ENCODE data around the gene NOM1.
A peak's percentile ranks its signal among the peaks of the same experiment; 100 is the strongest.

NOM1 gene

GRCh38 chr7:157005456-157006204, 56.1 kb downstream of the NOM1 start:
- no peak for DNase-seq (ENCODE audit: low read depth, low spot score)

GRCh38 chr7:157006205-157006747, 56.8 kb downstream of the NOM1 start:
- DNase-seq (ENCODE audit: low read depth, low spot score), result no peak

GRCh38 chr7:157006829-157007469, 57.4 kb downstream of the NOM1 start:
- no peak for DNase-seq (ENCODE audit: low read depth, low spot score)

DNA sequence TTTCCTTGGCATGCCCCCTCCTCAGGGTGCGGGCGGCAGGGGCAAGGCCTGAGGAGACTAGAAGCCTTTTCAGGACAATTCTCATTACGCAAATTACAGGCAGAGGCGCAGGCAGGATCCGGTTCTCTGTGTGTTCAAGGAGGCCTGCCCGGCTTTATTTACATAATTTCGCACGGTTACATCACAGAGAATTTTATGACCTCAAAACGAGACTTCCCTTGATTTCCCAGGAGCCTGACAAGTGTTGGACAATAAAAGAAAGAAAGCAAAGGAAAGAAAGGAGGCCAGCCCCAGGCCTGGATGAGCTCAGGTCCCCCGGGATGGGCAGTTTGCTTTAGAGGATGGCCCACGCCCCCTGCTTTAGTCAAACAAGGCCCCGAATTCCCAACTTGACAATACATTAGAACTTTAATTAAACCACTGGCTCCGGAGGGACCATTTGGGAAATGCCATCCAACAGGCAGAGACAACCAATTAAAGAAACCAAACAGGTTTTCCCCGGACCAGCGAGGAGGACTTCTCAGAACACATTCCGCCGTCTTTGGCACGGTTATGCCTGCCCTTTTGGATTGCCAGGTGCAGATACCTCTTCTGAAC, 58.1 kb downstream of the NOM1 start:
- DNase-seq (ENCODE audit: low read depth, low spot score), result no peak

DNA sequence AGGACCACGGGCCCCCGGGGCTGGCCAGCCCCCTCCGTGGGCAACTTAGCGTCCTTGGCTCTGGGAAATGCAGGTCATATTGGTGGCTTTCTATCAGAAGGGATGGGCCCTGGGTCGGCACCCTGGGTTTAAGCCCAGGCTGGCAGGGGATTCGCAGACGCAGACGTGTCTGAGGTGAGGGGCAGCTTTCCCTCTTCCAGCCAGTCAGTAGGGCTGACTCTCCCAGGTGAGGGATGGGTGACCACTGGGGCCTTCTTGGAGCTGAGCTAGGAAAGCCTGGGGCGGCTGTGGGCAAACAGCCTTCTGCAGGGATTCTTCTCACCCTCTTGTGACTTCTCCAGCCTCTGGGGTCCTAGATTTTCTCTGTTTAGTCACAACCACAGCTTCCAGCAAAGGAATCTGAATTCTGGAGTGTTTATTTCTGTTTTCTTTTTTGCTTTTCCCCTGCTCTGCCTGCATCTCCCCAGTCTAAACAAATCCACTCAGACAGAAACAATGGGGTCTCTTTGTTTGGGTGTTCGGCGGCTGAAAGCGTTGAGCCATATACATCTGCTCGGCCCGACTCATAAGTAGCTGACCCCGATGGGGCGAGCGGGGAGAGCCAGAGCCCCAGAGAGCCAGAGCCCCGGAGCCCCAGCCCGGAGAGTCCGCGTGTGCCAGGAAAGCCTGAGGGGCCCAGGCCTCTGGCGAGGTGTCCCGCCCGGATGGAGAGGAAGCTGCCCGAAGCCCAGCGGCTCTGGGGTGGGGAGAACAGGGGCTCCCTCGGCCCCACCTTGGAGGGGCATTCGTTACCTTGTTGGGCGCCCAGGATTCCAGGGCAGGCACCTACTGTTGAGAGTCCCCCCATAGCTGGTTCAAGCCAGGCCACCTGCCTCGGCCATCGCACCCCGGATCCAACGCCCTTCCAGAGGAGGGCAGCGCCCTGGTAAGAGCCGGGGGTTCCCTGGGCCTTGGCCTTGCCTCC, 59.0 kb downstream of the NOM1 start:
- DNase-seq (ENCODE audit: low read depth, low spot score), result no peak

GRCh38 chr7:157009170-157009777, 59.8 kb downstream of the NOM1 start:
- DNase-seq (ENCODE audit: low read depth, low spot score), result no peak

DNA sequence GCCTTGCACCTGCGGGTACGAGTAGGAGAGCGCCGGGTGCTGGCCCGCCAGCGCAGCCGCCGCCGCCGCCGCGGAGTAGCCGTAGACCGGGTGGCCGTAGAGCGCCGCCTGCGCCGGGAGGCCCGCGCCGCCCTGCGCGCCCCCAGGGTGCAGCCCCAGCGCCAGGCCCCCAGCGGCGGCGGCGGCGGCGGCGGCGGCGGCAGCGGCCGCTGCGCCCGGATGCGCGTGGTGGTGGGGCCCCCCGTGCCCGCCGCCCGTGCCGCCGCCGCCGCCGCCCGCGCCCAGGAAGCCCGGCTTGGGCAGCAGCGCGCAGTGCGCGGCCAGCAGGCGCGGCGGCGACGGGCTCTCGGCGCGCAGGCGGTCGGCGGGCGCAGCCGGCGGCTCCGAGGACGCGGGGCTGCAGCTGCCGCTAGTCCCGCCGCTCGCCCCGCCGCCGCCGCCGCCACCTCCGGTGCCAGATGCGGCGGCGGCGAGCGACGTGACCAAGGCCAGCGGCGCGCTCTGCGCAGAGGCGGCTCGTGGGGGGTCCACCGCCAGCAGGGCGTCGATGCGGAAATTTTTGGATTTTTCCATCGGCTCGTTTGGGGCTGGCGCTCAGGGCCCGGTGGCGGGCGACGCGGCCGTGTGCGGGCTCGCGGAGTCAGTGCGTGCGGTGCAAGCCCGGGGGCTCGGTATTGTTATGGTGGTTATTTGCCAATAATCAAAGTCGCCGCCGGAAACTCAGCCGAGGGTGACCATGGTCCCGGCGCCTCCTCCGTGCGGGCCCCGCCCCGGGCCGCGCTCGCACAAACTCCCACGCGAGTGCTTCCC, 60.5 kb downstream of the NOM1 start:
- no peak for DNase-seq (ENCODE audit: low read depth, low spot score)

GRCh38 chr7:157010588-157011332, 61.2 kb downstream of the NOM1 start, which contains the start of gene MNX1:
TSS of gene MNX1 (minus strand) at chr7:157010663. CDS start at chr7:157010350, 313 bp downstream.
- peak; percentile 79 for DNase-seq (ENCODE audit: low read depth, low spot score)

DNA sequence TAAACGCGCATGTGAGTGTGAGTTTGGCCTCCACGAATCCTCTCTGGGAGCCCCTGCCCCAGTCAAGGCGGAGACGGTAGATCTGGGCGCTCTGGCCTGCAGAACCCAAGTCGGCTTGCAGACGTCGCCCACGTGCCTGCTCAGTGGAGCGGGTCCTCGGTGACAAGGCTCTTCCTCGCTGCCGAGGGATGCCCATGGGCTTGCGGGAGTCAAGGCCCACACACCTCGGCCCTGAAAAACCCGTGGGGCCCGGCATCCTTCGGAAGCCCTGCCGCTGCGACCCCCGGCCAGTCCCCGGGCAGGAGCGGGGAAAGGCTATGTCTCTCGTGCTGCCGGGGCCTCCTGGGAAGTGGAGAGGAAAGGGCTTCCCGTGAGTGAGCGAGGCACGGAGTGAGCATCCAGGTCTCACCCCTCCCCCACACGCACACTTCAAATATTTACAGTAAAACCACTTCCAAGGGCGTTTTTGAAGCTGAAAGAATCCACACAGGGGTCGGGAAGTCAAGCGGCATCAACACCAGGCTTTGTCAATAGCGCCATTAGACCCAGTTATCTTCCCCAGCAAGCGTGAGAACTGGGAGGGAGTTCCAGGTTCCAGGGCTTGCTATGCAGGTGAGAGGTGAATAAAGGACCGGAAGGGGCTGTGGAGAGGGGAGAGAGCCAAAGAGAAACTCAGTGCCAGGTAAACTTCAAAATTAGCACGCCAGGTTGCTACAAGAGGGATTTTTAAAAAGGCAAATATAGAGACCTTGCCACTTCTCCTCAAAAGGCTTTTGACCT, 62.0 kb downstream of the NOM1 start:
- no peak for DNase-seq (ENCODE audit: low read depth, low spot score)

DNA sequence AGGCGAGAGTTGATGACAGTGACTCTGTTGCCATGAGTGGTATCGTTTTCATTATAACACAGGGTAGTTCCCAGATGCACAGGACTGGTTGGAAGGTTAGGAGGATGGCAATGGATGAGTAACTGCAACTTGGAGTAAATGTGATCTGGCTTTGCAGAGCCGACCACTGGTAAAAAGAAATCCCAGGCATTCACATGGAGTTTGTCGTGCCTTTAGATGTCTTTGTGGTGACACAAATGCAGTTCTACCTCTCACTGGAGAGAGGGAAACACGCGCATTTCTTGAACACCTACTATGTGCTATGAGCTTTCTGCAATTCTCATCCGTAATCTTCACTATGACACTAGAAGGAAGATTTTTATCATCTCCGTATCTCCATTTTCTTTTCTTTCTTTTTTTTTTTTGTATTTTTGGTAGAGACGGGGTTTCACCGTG, 62.6 kb downstream of the NOM1 start:
- DNase-seq (ENCODE audit: low read depth, low spot score), result no peak

DNA sequence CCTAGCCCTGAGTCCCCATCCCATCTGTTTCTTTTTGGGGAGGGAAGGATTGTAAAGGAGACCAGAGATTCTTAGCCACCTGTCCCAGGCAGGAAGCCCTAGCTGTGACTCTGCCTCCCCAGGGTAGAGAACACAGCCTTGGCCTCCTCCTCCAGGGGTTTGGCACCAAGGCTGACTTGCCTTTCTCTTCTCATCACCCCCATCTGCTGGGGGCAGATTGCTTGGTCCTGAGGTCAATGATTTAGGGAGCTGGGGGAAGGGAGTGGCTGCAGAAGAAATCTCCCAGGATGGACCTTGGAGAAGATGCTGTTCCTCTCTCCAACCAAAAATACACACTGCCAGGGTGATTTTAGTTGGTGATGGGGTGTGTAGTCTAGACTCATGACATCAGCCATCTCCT, 63.6 kb downstream of the NOM1 start:
- no peak for DNase-seq (ENCODE audit: low read depth, low spot score)

GRCh38 chr7:157013602-157014549, 64.4 kb downstream of the NOM1 start:
- no peak for DNase-seq (ENCODE audit: low read depth, low spot score)

- no peak for DNase-seq (ENCODE audit: low read depth, low spot score)
Measured at GRCh38 chr7:157014635-157015555, 65.4 kb downstream of the NOM1 start.

GRCh38 chr7:157016024-157016351, 66.5 kb downstream of the NOM1 start:
- DNase-seq (ENCODE audit: low read depth, low spot score), result no peak

- no peak for DNase-seq (ENCODE audit: low read depth, low spot score)
Measured at GRCh38 chr7:157016352-157017041, 67.0 kb downstream of the NOM1 start.

GRCh38 chr7:157017149-157017548, 67.6 kb downstream of the NOM1 start:
- no peak for DNase-seq (ENCODE audit: low read depth, low spot score)

Measured in astrocyte of the hippocampus (primary cell).